ENCODE data around the gene ANXA6.

Gene ANXA6

GRCh38 chr5:151162776-151163175 is 5.2 kb upstream of the ANXA6 start:
- H3K4me1 ChIP-seq (ENCODE audit: control insufficient read depth in 1 of 2, insufficient read depth in 2 of 2, low read length in 2 of 2): peaks cover 7 to 22% of the 10 kb centered on the region in 2 donors
- no peak overlapping the region for H3K4me3 ChIP-seq (ENCODE audit: low read depth in 1 of 2, low read length in 2 of 2)
- H3K27ac ChIP-seq (ENCODE audit: low read length): no peak overlapping the region
- no peaks in the 10 kb centered on the region for H3K9me3 ChIP-seq (ENCODE audit: control insufficient read depth in 1 of 2, low read length in 2 of 2)
- H3K36me3 ChIP-seq (ENCODE audit: control insufficient read depth in 1 of 2, insufficient read depth in 2 of 2, low read length in 2 of 2): no peaks in the 10 kb centered on the region
- no peaks in the 10 kb centered on the region for H3K27me3 ChIP-seq (ENCODE audit: low read depth, low read length)

- H3K4me3 ChIP-seq (ENCODE audit: low read depth in 1 of 2, low read length in 2 of 2): no peak overlapping the region
- H3K27ac ChIP-seq (ENCODE audit: low read length): no peak overlapping the region
- H3K9me3 ChIP-seq (ENCODE audit: control insufficient read depth in 1 of 2, low read length in 2 of 2): no peaks in the 10 kb centered on the region
- no peaks in the 10 kb centered on the region for H3K27me3 ChIP-seq (ENCODE audit: low read depth, low read length)
- H3K4me1 ChIP-seq (ENCODE audit: control insufficient read depth in 1 of 2, insufficient read depth in 2 of 2, low read length in 2 of 2): peaks cover 18 to 36% of the 10 kb centered on the region in 2 donors
- H3K36me3 ChIP-seq (ENCODE audit: control insufficient read depth in 1 of 2, insufficient read depth in 2 of 2, low read length in 2 of 2): no peaks in the 10 kb centered on the region
Measured at GRCh38 chr5:151159649-151160373, 2.2 kb upstream of the ANXA6 start.

GRCh38 chr5:151158287-151158661 is 695 bp upstream of the ANXA6 start:
- peak overlapping the region; percentile 90 for H3K27ac ChIP-seq (ENCODE audit: low read length)
- H3K4me3 ChIP-seq (ENCODE audit: low read depth in 1 of 2, low read length in 2 of 2): peak overlapping the region; percentile 92 to 96
- H3K9me3 ChIP-seq (ENCODE audit: control insufficient read depth in 1 of 2, low read length in 2 of 2): no peaks in the 10 kb centered on the region
- H3K36me3 ChIP-seq (ENCODE audit: control insufficient read depth in 1 of 2, insufficient read depth in 2 of 2, low read length in 2 of 2): no peaks in the 10 kb centered on the region
- peaks cover 14 to 45% of the 10 kb centered on the region in 2 donors for H3K4me1 ChIP-seq (ENCODE audit: control insufficient read depth in 1 of 2, insufficient read depth in 2 of 2, low read length in 2 of 2)
- no peaks in the 10 kb centered on the region for H3K27me3 ChIP-seq (ENCODE audit: low read depth, low read length)

GRCh38 chr5:151156507-151157420 is 815 bp downstream of the ANXA6 start:
- no peaks in the 10 kb centered on the region for H3K9me3 ChIP-seq (ENCODE audit: control insufficient read depth in 1 of 2, low read length in 2 of 2)
- no peaks in the 10 kb centered on the region for H3K36me3 ChIP-seq (ENCODE audit: control insufficient read depth in 1 of 2, insufficient read depth in 2 of 2, low read length in 2 of 2)
- peaks cover 22 to 48% of the 10 kb centered on the region in 2 donors for H3K4me1 ChIP-seq (ENCODE audit: control insufficient read depth in 1 of 2, insufficient read depth in 2 of 2, low read length in 2 of 2)
- peak overlapping the region; percentile 92 to 96 for H3K4me3 ChIP-seq (ENCODE audit: low read depth in 1 of 2, low read length in 2 of 2)
- H3K27me3 ChIP-seq (ENCODE audit: low read depth, low read length): no peaks in the 10 kb centered on the region
- H3K27ac ChIP-seq (ENCODE audit: low read length): peak overlapping the region; percentile 90

GRCh38 chr5:151155775-151156506 is 1.6 kb downstream of the ANXA6 start:
- peak overlapping the region; percentile 90 for H3K27ac ChIP-seq (ENCODE audit: low read length)
- peak overlapping the region; percentile 92 to 96 for H3K4me3 ChIP-seq (ENCODE audit: low read depth in 1 of 2, low read length in 2 of 2)
- H3K27me3 ChIP-seq (ENCODE audit: low read depth, low read length): no peaks in the 10 kb centered on the region
- H3K9me3 ChIP-seq (ENCODE audit: control insufficient read depth in 1 of 2, low read length in 2 of 2): no peaks in the 10 kb centered on the region
- H3K36me3 ChIP-seq (ENCODE audit: control insufficient read depth in 1 of 2, insufficient read depth in 2 of 2, low read length in 2 of 2): no peaks in the 10 kb centered on the region
- H3K4me1 ChIP-seq (ENCODE audit: control insufficient read depth in 1 of 2, insufficient read depth in 2 of 2, low read length in 2 of 2): peaks cover 30 to 56% of the 10 kb centered on the region in 2 donors

GRCh38 chr5:151154931-151155774 is 2.4 kb downstream of the ANXA6 start:
- Histone ChIP-seq H3K9me3 (ENCODE audit: control insufficient read depth in 1 of 2, low read length in 2 of 2) (no peaks in the 10 kb centered on the region), H3K36me3 (ENCODE audit: control insufficient read depth in 1 of 2, insufficient read depth in 2 of 2, low read length in 2 of 2) (no peaks in the 10 kb centered on the region), H3K4me3 (ENCODE audit: low read depth in 1 of 2, low read length in 2 of 2) (peak overlapping the region; percentile 92 to 96), H3K27me3 (ENCODE audit: low read depth, low read length) (no peaks in the 10 kb centered on the region), H3K4me1 (ENCODE audit: control insufficient read depth in 1 of 2, insufficient read depth in 2 of 2, low read length in 2 of 2) (peaks cover 38 to 64% of the 10 kb centered on the region in 2 donors), H3K27ac (ENCODE audit: low read length) (peak overlapping the region; percentile 90)

- Histone ChIP-seq H3K27ac (ENCODE audit: low read length) (peak overlapping the region; percentile 46), H3K9me3 (ENCODE audit: control insufficient read depth in 1 of 2, low read length in 2 of 2) (no peaks in the 10 kb centered on the region)
Measured at GRCh38 chr5:151153766-151154272, 3.8 kb downstream of the ANXA6 start.

GRCh38 chr5:151153300-151153699 is 4.3 kb downstream of the ANXA6 start:
- Histone ChIP-seq H3K4me1 (ENCODE audit: control insufficient read depth in 1 of 2, insufficient read depth in 2 of 2, low read length in 2 of 2) (peaks cover 41 to 78% of the 10 kb centered on the region in 2 donors), H3K27ac (ENCODE audit: low read length) (peak overlapping the region; percentile 46), H3K27me3 (ENCODE audit: low read depth, low read length) (no peaks in the 10 kb centered on the region), H3K4me3 (ENCODE audit: low read depth in 1 of 2, low read length in 2 of 2) (no peak overlapping the region), H3K36me3 (ENCODE audit: control insufficient read depth in 1 of 2, insufficient read depth in 2 of 2, low read length in 2 of 2) (no peaks in the 10 kb centered on the region), H3K9me3 (ENCODE audit: control insufficient read depth in 1 of 2, low read length in 2 of 2) (no peaks in the 10 kb centered on the region)

More at GRCh38 chr5:151153766-151154272, 3.8 kb downstream of the ANXA6 start:
- H3K4me1 ChIP-seq (ENCODE audit: control insufficient read depth in 1 of 2, insufficient read depth in 2 of 2, low read length in 2 of 2): peaks cover 41 to 77% of the 10 kb centered on the region in 2 donors
- H3K4me3 ChIP-seq (ENCODE audit: low read depth in 1 of 2, low read length in 2 of 2): no peak overlapping the region
- H3K36me3 ChIP-seq (ENCODE audit: control insufficient read depth in 1 of 2, insufficient read depth in 2 of 2, low read length in 2 of 2): no peaks in the 10 kb centered on the region
- no peaks in the 10 kb centered on the region for H3K27me3 ChIP-seq (ENCODE audit: low read depth, low read length)

GRCh38 chr5:151151793-151152192 is 5.8 kb downstream of the ANXA6 start:
- Histone ChIP-seq H3K27me3 (ENCODE audit: low read depth, low read length) (no peaks in the 10 kb centered on the region), H3K9me3 (ENCODE audit: control insufficient read depth in 1 of 2, low read length in 2 of 2) (no peaks in the 10 kb centered on the region), H3K36me3 (ENCODE audit: control insufficient read depth in 1 of 2, insufficient read depth in 2 of 2, low read length in 2 of 2) (peaks cover 4 to 5% of the 10 kb centered on the region in 2 donors), H3K4me1 (ENCODE audit: control insufficient read depth in 1 of 2, insufficient read depth in 2 of 2, low read length in 2 of 2) (peaks cover 41 to 90% of the 10 kb centered on the region in 2 donors), H3K27ac (ENCODE audit: low read length) (peak overlapping the region; percentile 81), H3K4me3 (ENCODE audit: low read depth in 1 of 2, low read length in 2 of 2) (peak overlapping the region in 1 of 2 donors; percentile 41)

GRCh38 chr5:151151263-151151660 is 6.3 kb downstream of the ANXA6 start:
- Histone ChIP-seq H3K4me3 (ENCODE audit: low read depth in 1 of 2, low read length in 2 of 2) (peak overlapping the region; percentile 0 to 41), H3K4me1 (ENCODE audit: control insufficient read depth in 1 of 2, insufficient read depth in 2 of 2, low read length in 2 of 2) (peaks cover 41 to 88% of the 10 kb centered on the region in 2 donors), H3K36me3 (ENCODE audit: control insufficient read depth in 1 of 2, insufficient read depth in 2 of 2, low read length in 2 of 2) (peaks cover 8% of the 10 kb centered on the region in 2 donors), H3K27me3 (ENCODE audit: low read depth, low read length) (no peaks in the 10 kb centered on the region), H3K9me3 (ENCODE audit: control insufficient read depth in 1 of 2, low read length in 2 of 2) (no peaks in the 10 kb centered on the region), H3K27ac (ENCODE audit: low read length) (peak overlapping the region; percentile 81)
